PC-3 (cell line): ENCODE results near the gene IKZF5. TPM values are rescaled to one million over a fixed set of nuclear protein-coding genes. Genes with fewer than 3 reads are reported as not detected.

Source experiments
- ATAC-seq: fragments of 200-7000 bp; cut with Tn5 transposase; 2 replicates; pipeline ENCODE4 v1.9.1; 2020; ENCODE audit warnings: mild to moderate bottlenecking, moderate library complexity
- BruUV-seq: library from RNA; stranded (reverse); fragments of 400-500 nt; replicated peaks from 2 replicates; lab custom pipeline; 2021; lab: Mats Ljungman, UMichigan
- CTCF ChIA-PET: fragments of 300-600 bp; sonication (Branson Sonifier 250); formaldehyde crosslinking; loops from one replicate; lab custom pipeline; 2022; ENCODE audit warnings: antibody characterized with exemption; lab: Charles Lee
- POLR2A ChIA-PET: fragments of 300-600 bp; sonication (Branson Sonifier 250); formaldehyde crosslinking; loops from one replicate; lab custom pipeline; 2022; ENCODE audit warnings: antibody characterized with exemption; ENCODE audit not compliant: unreplicated experiment; lab: Charles Lee
- DNase-seq: peaks from one replicate; pipeline ENCODE4 v3.0.0-alpha.2; 2015
- H2AFZ ChIP-seq: fragments of 300-600 bp; sonication (generic); 2 replicates; pipeline ENCODE4 v1.6.0; 2016; ENCODE audit warnings: antibody characterized with exemption, low read length
- H3F3A ChIP-seq: fragments of 300-600 bp; sonication (generic); one replicate; pipeline ENCODE4 v1.6.0; 2017; ENCODE audit warnings: antibody characterized with exemption, low read length, control low read depth, mild to moderate bottlenecking; ENCODE audit not compliant: unreplicated experiment
- H3K27ac ChIP-seq: fragments of 300-600 bp; sonication (generic); 2 replicates; pipeline ENCODE4 v1.5.1; 2016; ENCODE audit warnings: mild to moderate bottlenecking, low read length
- H3K27me3 ChIP-seq: fragments of 300-600 bp; sonication (generic); 2 replicates; pipeline ENCODE4 v1.6.1; 2016; ENCODE audit warnings: low read length, mixed read lengths
- H3K36me3 ChIP-seq: fragments of 300-600 bp; sonication (generic); 2 replicates; pipeline ENCODE4 v1.6.1; 2016; ENCODE audit warnings: low read depth, mixed run types, low read length, mixed read lengths
- H3K4me1 ChIP-seq: fragments of 300-600 bp; sonication (generic); 2 replicates; pipeline ENCODE4 v1.5.1; 2016; ENCODE audit warnings: low read length; ENCODE audit not compliant: insufficient read depth
- H3K4me2 ChIP-seq: fragments of 300-600 bp; sonication (generic); 2 replicates; pipeline ENCODE4 v1.6.0; 2016; ENCODE audit warnings: low read length
- H3K4me3 ChIP-seq: fragments of 300-600 bp; sonication (generic); 2 replicates; pipeline ENCODE4 v1.5.1; 2016; ENCODE audit warnings: mild to moderate bottlenecking, low read length, mixed read lengths
- H3K79me2 ChIP-seq: fragments of 300-600 bp; sonication (generic); 2 replicates; pipeline ENCODE4 v1.6.1; 2017; ENCODE audit warnings: low read length, mixed read lengths
- H3K9ac ChIP-seq: fragments of 300-600 bp; sonication (generic); 2 replicates; pipeline ENCODE4 v1.6.0; 2016; ENCODE audit warnings: mild to moderate bottlenecking, low read length
- H3K9me2 ChIP-seq: fragments of 300-600 bp; sonication (generic); replicated peaks from 2 replicates; pipeline ENCODE4 v1.6.1; 2016; ENCODE audit warnings: mixed run types, low read length, mixed read lengths
- H3K9me3 ChIP-seq: fragments of 300-600 bp; sonication (generic); 2 replicates; pipeline ENCODE4 v1.6.1; 2016; ENCODE audit warnings: low read length, mixed read lengths
- H4K20me1 ChIP-seq: fragments of 300-600 bp; sonication (generic); 2 replicates; pipeline ENCODE4 v1.6.1; 2016; ENCODE audit warnings: low read length, mixed read lengths
- EZH2 ChIP-seq: fragments of 300-600 bp; sonication (generic); IDR thresholded peaks from one replicate; pipeline ENCODE4 v1.6.1; 2017; ENCODE audit warnings: antibody characterized with exemption, mild to moderate bottlenecking, low read length; ENCODE audit not compliant: unreplicated experiment
- EZH2phosphoT487 ChIP-seq: fragments of 300-600 bp; sonication (generic); IDR thresholded peaks from 2 replicates; pipeline ENCODE4 v1.6.1; 2018; ENCODE audit warnings: mild to moderate bottlenecking, antibody characterized with exemption, low read length, borderline replicate concordance
- intact Hi-C: fragments of 100-400 bp; cut with micrococcal nuclease; formaldehyde crosslinking; loops from 2 replicates; pipeline ENCODE4 v1.9.0; 2023
- total RNA-seq: library from RNA; depleted of rRNA; stranded (reverse); fragments of >200 nt; gene quantifications from 2 replicates; pipeline ENCODE4 v1.2.3, GENCODE V29; 2014
- TF ChIP-seq, protein P1 (sequence below): fragments of 300-600 bp; sonication (generic); conservative IDR thresholded peaks from 2 replicates; pipeline ENCODE4 v1.5.1; 2017; ENCODE audit warnings: antibody characterized with exemption, low read depth, mild to moderate bottlenecking, low read length

IKZF5 gene
- total RNA-seq, 1 experiment from 2014 or later = 1.6 TPM

DNA sequence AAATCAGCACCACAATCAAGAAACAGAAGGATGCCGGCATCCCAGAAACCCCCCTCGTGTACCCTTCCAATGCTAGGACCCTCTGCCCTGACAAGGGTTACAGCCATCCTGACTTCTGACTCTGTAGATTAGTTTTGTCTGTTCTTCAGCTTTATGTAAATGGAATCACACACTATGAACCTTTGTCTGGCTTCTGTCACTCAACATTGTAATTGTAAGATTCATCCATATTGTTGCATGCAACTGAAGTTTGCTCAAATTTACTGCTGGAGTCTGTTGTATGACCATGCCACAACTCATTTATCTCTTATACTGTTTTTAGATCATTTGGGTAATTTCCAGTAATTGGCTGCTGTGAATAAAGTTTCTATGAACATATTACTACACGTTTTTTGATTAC, 8.4 kb downstream of the IKZF5 start:
- H3K9me2 ChIP-seq = no peaks in the 10 kb centered on the region

DNA sequence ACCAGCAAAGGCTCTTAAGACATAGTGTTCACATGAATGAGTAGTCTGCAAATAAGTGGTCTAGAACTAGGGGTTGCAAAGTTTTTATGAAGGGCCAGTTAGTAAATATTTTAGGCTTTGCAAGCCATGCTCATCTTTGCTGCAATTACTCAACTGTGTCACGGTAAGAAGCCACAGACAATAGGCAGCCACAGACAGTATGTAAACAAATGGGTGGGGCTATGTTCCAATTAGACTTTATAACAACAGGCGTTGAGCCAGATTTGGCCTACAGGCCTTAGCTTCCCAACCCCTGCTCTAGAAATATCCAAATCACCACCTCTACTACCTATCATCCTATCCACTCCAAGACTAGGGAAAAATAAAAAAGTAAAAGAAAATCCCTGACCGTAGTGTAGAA, 9.2 kb downstream of the IKZF5 start:
- ATAC-seq (peak; percentile 43), DNase-seq (peak; percentile 5)
- Histone ChIP-seq H3K79me2 (peaks cover 34% of the 10 kb centered on the region), H3K4me3 (no peak overlapping the region), H3K4me1 (peaks cover 5% of the 10 kb centered on the region; the same call in 1 of the 2 replicates), H3F3A (no peaks in the 10 kb centered on the region), H4K20me1 (no peaks in the 10 kb centered on the region), H3K9ac (no peak overlapping the region), H3K9me2 (no peaks in the 10 kb centered on the region), H3K9me3 (no peaks in the 10 kb centered on the region), H3K27me3 (no peaks in the 10 kb centered on the region), H3K4me2 (no peak overlapping the region), H3K27ac (no peak overlapping the region), H3K36me3 (no peaks in the 10 kb centered on the region), H2AFZ (no peak overlapping the region)
- BruUV-seq = no TSS peak
- intact Hi-C loops = no loop called here
- TF ChIP-seq, protein P1, sequence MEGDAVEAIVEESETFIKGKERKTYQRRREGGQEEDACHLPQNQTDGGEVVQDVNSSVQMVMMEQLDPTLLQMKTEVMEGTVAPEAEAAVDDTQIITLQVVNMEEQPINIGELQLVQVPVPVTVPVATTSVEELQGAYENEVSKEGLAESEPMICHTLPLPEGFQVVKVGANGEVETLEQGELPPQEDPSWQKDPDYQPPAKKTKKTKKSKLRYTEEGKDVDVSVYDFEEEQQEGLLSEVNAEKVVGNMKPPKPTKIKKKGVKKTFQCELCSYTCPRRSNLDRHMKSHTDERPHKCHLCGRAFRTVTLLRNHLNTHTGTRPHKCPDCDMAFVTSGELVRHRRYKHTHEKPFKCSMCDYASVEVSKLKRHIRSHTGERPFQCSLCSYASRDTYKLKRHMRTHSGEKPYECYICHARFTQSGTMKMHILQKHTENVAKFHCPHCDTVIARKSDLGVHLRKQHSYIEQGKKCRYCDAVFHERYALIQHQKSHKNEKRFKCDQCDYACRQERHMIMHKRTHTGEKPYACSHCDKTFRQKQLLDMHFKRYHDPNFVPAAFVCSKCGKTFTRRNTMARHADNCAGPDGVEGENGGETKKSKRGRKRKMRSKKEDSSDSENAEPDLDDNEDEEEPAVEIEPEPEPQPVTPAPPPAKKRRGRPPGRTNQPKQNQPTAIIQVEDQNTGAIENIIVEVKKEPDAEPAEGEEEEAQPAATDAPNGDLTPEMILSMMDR = no peak
- TF ChIP-seq EZH2 (no peak), EZH2phosphoT487 (no peak)
- POLR2A ChIA-PET = no interaction called here
- CTCF ChIA-PET = no interaction called here

More for the DNA sequence above, 8.4 kb downstream of the IKZF5 start:
- H4K20me1 ChIP-seq = no peaks in the 10 kb centered on the region
- ChIA-PET CTCF (no interaction called here), POLR2A (no interaction called here)
- H3K36me3 ChIP-seq = no peaks in the 10 kb centered on the region
- TF ChIP-seq EZH2 (no peak), EZH2phosphoT487 (no peak)
- TF ChIP-seq, protein P1 = no peak
- intact Hi-C loops = no loop called here
- no peak for DNase-seq
- peaks cover 42% of the 10 kb centered on the region for H3K79me2 ChIP-seq
- no peaks in the 10 kb centered on the region for H3F3A ChIP-seq
- H3K4me1 ChIP-seq = peaks cover 5% of the 10 kb centered on the region; the same call in 1 of the 2 replicates
- no peaks in the 10 kb centered on the region for H3K9me3 ChIP-seq
- H3K27ac ChIP-seq = no peak overlapping the region
- no TSS peak for BruUV-seq
- H2AFZ ChIP-seq = no peak overlapping the region
- H3K9ac ChIP-seq = no peak overlapping the region
- no peak overlapping the region for H3K4me2 ChIP-seq
- ATAC-seq = no peak
- H3K27me3 ChIP-seq = no peaks in the 10 kb centered on the region
- H3K4me3 ChIP-seq = no peak overlapping the region

DNA sequence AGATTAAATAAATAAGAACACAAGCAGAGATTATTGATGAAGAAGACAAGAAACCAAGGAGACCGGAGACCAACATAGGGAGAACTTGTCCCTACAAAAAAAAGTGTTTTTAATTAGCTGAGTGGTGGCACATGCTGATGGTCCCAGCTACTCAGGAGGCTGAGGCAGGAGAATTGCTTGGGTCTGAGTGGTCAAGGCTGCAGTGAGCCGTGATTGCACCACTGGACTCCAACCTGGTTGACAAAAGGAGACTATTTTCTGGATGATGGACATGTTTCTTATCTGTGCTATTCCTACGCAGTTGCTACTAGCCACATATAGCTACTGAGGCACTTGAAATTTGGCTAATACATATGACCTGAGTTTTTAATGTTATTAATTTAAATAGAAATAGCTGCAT, 9.7 kb downstream of the IKZF5 start:
- Histone ChIP-seq H3K9me3 (no peaks in the 10 kb centered on the region), H3K4me2 (no peak overlapping the region), H3F3A (no peaks in the 10 kb centered on the region), H3K9ac (no peak overlapping the region), H3K27ac (no peak overlapping the region), H3K4me1 (peaks cover 5% of the 10 kb centered on the region; the same call in 1 of the 2 replicates), H2AFZ (no peak overlapping the region), H3K4me3 (no peak overlapping the region), H4K20me1 (no peaks in the 10 kb centered on the region), H3K79me2 (peaks cover 30% of the 10 kb centered on the region), H3K27me3 (no peaks in the 10 kb centered on the region), H3K9me2 (no peaks in the 10 kb centered on the region), H3K36me3 (no peaks in the 10 kb centered on the region)
- DNase-seq (no peak), ATAC-seq (no peak)
- BruUV-seq = no TSS peak
- CTCF ChIA-PET = no interaction called here
- POLR2A ChIA-PET = no interaction called here
- TF ChIP-seq EZH2phosphoT487 = no peak
- TF ChIP-seq, protein P1 = no peak
- no peak for TF ChIP-seq EZH2
- intact Hi-C loops = no loop called here
